ENCODE results near the gene TFIP11. TPM values are rescaled to one million over a fixed set of nuclear protein-coding genes. Genes with fewer than 3 reads are reported as not detected.

Gene TFIP11
- total RNA-seq, 2 donors from 2014 or later, result 28.4 to 28.9 TPM

DNA sequence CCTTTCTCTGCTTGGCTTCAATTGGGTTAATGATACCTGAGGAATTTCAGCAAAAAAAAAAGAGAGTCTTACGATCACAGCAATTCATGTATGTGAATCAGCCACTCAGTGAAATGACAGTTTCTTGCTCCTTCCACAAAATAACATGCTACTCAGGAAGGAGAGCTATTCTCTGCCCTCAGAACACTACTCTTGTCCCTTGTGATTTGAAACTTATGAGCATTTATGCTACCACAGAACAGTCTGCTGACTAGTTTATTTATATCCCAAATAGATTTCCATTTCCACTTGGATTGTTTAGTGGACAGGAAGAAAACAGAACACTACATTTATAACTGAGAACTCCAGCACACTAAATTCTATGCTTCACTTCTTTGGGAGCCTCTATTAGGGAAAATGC is 8.5 kb downstream of the TFIP11 start:
- Histone ChIP-seq H3K27ac (ENCODE audit: low read depth, low read length) (no peak overlapping the region), H3K36me3 (ENCODE audit: control insufficient read depth, insufficient read depth, low read length) (peaks cover 87% of the 10 kb centered on the region), H3K27me3 (ENCODE audit: control insufficient read depth, insufficient read depth, low read length, poor library complexity, severe bottlenecking) (no peaks in the 10 kb centered on the region), H3K9me3 (ENCODE audit: control insufficient read depth, low read length) (no peaks in the 10 kb centered on the region), H3K9ac (ENCODE audit: extremely low read depth, low read length, poor library complexity, severe bottlenecking) (no peak overlapping the region), H3K4me3 (ENCODE audit: low read length) (no peak overlapping the region), H3K4me1 (ENCODE audit: control insufficient read depth, insufficient read depth, low read length) (no peaks in the 10 kb centered on the region)
- no peak for DNase-seq
- H3K27ac Mint-ChIP-seq, result peak overlapping the region; percentile 90
- H3K36me3 Mint-ChIP-seq (ENCODE audit: low read depth), result peaks cover 72% of the 10 kb centered on the region
- peaks cover 6% of the 10 kb centered on the region for H3K4me1 Mint-ChIP-seq
- H3K4me3 Mint-ChIP-seq, result no peak overlapping the region
- H3K9me3 Mint-ChIP-seq, result no peaks in the 10 kb centered on the region
- TF ChIP-seq, protein P1, sequence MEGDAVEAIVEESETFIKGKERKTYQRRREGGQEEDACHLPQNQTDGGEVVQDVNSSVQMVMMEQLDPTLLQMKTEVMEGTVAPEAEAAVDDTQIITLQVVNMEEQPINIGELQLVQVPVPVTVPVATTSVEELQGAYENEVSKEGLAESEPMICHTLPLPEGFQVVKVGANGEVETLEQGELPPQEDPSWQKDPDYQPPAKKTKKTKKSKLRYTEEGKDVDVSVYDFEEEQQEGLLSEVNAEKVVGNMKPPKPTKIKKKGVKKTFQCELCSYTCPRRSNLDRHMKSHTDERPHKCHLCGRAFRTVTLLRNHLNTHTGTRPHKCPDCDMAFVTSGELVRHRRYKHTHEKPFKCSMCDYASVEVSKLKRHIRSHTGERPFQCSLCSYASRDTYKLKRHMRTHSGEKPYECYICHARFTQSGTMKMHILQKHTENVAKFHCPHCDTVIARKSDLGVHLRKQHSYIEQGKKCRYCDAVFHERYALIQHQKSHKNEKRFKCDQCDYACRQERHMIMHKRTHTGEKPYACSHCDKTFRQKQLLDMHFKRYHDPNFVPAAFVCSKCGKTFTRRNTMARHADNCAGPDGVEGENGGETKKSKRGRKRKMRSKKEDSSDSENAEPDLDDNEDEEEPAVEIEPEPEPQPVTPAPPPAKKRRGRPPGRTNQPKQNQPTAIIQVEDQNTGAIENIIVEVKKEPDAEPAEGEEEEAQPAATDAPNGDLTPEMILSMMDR (conservative IDR thresholded peaks at IDR 0.05), result no peak
- WGBS, 2 experiments (ENCODE audit: insufficient coverage in 1 of 2, insufficient read length in 1 of 2), result 87% methylated on average over 1 of the region's 1 CpG; no CpG with 5 or more reads in 1 of the 2 experiments
- no peaks in the 10 kb centered on the region for H3K27me3 Mint-ChIP-seq (ENCODE audit: insufficient read depth)

DNA sequence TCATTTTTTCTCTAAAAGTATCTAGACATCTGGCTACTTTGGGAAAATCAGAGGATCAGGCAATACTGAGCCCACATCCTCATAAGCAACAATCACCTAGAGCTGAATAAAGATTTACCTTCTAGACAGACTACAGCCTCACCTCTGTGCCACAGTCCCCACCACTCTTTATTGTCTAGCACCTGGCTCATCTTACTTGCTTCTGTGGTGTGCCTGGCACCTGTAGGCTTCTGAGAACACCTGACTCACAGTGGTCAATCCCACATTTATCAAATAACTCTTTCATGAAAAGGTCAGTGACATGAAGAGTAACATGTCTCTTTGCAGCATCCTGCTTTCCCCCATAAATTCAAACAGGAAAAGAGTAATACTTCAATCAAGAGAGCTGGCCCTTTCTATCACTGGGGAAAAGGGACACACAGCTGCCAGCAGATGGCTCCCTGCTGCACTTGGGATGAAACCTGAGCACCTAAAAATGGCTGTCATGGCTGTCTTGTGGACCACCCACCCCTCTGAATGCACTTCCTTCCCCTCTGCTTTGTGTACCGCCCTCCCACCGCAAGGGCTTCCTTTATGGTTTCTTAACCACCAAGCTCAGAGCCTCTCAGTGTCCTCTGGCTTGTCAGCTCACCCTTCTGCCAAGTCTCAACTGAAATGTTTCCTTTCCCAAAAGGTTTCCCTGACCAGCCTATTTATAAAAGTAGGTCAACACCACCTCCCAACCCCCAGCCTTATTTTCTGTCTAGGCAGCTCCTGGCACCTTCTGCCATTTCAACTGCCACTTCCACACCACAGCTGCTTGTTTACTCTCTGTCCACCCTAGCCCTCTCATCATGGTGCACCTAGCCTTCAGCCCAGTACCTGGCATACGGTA is 9.3 kb downstream of the TFIP11 start:
- H3K9ac ChIP-seq (ENCODE audit: extremely low read depth, low read length, poor library complexity, severe bottlenecking), result no peak overlapping the region
- peaks cover 82% of the 10 kb centered on the region for H3K36me3 ChIP-seq (ENCODE audit: control insufficient read depth, insufficient read depth, low read length)
- no peak overlapping the region for H3K4me3 Mint-ChIP-seq
- H3K4me1 ChIP-seq (ENCODE audit: control insufficient read depth, insufficient read depth, low read length), result no peaks in the 10 kb centered on the region
- no peaks in the 10 kb centered on the region for H3K27me3 Mint-ChIP-seq (ENCODE audit: insufficient read depth)
- no peak overlapping the region for H3K4me3 ChIP-seq (ENCODE audit: low read length)
- H3K27me3 ChIP-seq (ENCODE audit: control insufficient read depth, insufficient read depth, low read length, poor library complexity, severe bottlenecking), result no peaks in the 10 kb centered on the region
- H3K36me3 Mint-ChIP-seq (ENCODE audit: low read depth), result peaks cover 75% of the 10 kb centered on the region
- H3K9me3 ChIP-seq (ENCODE audit: control insufficient read depth, low read length), result no peaks in the 10 kb centered on the region
- no peak overlapping the region for H3K27ac ChIP-seq (ENCODE audit: low read depth, low read length)
- peak overlapping the region; percentile 90 for H3K27ac Mint-ChIP-seq
- TF ChIP-seq, protein P1 (conservative IDR thresholded peaks at IDR 0.05), result peak; percentile 82
- peak; percentile 88 for DNase-seq
- peaks cover 6% of the 10 kb centered on the region for H3K4me1 Mint-ChIP-seq
- WGBS, 2 experiments (ENCODE audit: insufficient coverage in 1 of 2, insufficient read length in 1 of 2), result 39 to 64% methylated on average over 2 to 3 of the region's 3 CpGs
- no peaks in the 10 kb centered on the region for H3K9me3 Mint-ChIP-seq

DNA sequence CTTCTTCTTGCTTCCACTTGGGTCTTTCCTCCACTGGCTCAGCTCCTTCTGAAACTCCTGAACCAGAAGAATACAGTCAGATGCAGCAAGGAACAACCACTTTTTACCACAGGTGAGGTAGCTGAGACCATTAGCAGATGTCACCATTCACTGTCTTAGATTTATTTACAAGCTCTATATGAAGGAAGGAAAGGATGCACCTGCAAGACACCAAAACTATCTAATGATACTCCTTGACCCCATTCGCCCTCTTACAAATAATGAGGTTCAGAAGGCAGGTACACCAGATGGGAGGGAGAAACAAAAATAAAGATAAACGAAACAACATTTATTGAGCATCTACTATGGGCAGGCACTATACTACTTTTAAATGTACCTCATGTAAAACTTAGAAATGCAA is 10.3 kb downstream of the TFIP11 start:
- H3K27me3 ChIP-seq (ENCODE audit: control insufficient read depth, insufficient read depth, low read length, poor library complexity, severe bottlenecking), result no peaks in the 10 kb centered on the region
- no peak overlapping the region for H3K9ac ChIP-seq (ENCODE audit: extremely low read depth, low read length, poor library complexity, severe bottlenecking)
- 86% methylated on average over 2 of the region's 2 CpGs; no CpG with 5 or more reads in 1 of the 2 experiments for WGBS, 2 experiments (ENCODE audit: insufficient coverage in 1 of 2, insufficient read length in 1 of 2)
- Mint-ChIP-seq H3K36me3 (ENCODE audit: low read depth) (peaks cover 79% of the 10 kb centered on the region), H3K27ac (no peak overlapping the region), H3K4me3 (no peak overlapping the region), H3K4me1 (peaks cover 9% of the 10 kb centered on the region), H3K27me3 (ENCODE audit: insufficient read depth) (no peaks in the 10 kb centered on the region), H3K9me3 (no peaks in the 10 kb centered on the region)
- H3K4me1 ChIP-seq (ENCODE audit: control insufficient read depth, insufficient read depth, low read length), result peaks cover under 1% of the 10 kb centered on the region
- TF ChIP-seq, protein P1 (conservative IDR thresholded peaks at IDR 0.05), result no peak
- no peak for DNase-seq
- H3K4me3 ChIP-seq (ENCODE audit: low read length), result no peak overlapping the region
- no peaks in the 10 kb centered on the region for H3K9me3 ChIP-seq (ENCODE audit: control insufficient read depth, low read length)
- peaks cover 78% of the 10 kb centered on the region for H3K36me3 ChIP-seq (ENCODE audit: control insufficient read depth, insufficient read depth, low read length)
- H3K27ac ChIP-seq (ENCODE audit: low read depth, low read length), result no peak overlapping the region

Measured in endodermal cell (in vitro differentiated cells).